Esophagus (tissue), 2 donors: ENCODE data around the gene GLT8D1. TPM values are rescaled to one million over a fixed set of nuclear protein-coding genes. Genes with fewer than 3 reads are reported as not detected.
A peak's percentile ranks its signal among the peaks of the same experiment; 100 is the strongest.

Experiments used
- H3K27ac ChIP-seq, 2 donors: one replicate each; pipeline ENCODE4 v1.5.1; 2013; ENCODE audit warnings: low read depth in 2 of 2, mild to moderate bottlenecking in 2 of 2, inconsistent platforms in 1 of 2, low read length in 1 of 2, moderate library complexity in 1 of 2
- H3K27me3 ChIP-seq, 2 donors: one replicate each; pipeline ENCODE4 v1.6.1; 2013; ENCODE audit warnings: low read length in 2 of 2, control low read depth in 1 of 2, mild to moderate bottlenecking in 1 of 2; ENCODE audit not compliant: insufficient read depth in 2 of 2, control insufficient read depth in 1 of 2
- H3K36me3 ChIP-seq, 2 donors: one replicate each; pipeline ENCODE4 v1.6.1; 2013; ENCODE audit warnings: low read length in 1 of 2; ENCODE audit not compliant: control insufficient read depth in 2 of 2, insufficient read depth in 2 of 2
- H3K4me1 ChIP-seq, 2 donors: one replicate each; pipeline ENCODE4 v1.6.1; 2013; ENCODE audit warnings: low read length in 1 of 2; ENCODE audit not compliant: control insufficient read depth in 2 of 2, insufficient read depth in 2 of 2
- H3K4me3 ChIP-seq, 2 donors: one replicate each; pipeline ENCODE4 v1.5.1; 2013; ENCODE audit warnings: low read length in 2 of 2, mild to moderate bottlenecking in 2 of 2, low read depth in 1 of 2, moderate library complexity in 1 of 2
- H3K9me3 ChIP-seq, 2 donors: one replicate each; pipeline ENCODE4 v1.6.1; 2013; ENCODE audit warnings: mild to moderate bottlenecking in 2 of 2, low read depth in 1 of 2, low read length in 1 of 2, moderate library complexity in 1 of 2; ENCODE audit not compliant: control insufficient read depth in 2 of 2, insufficient read depth in 1 of 2
- WGBS, 2 donors: extraction: QIAGEN DNeasy Blood & Tissue Kit; methylation state at CpG; one replicate each; pipeline ENCODE4 v1.1.7; 2013; 5-methylcytosine and 5-hydroxymethylcytosine counted together
- polyA plus RNA-seq, 2 donors: library from polyadenylated mRNA; stranded (reverse); fragments of 200-250 nt; gene quantifications; one replicate each; pipeline ENCODE4 v1.2.3, GENCODE V29; 2013
- donor health status: healthy with polysubstance abuse.
- donor health status: Bipolar disorder and iron deficiency.

GLT8D1 gene
- polyA plus RNA-seq, 2 donors: 16.7 to 19.8 TPM

GRCh38 chr3:52714335-52715302 is 9.0 kb upstream of the GLT8D1 start:
- Histone ChIP-seq H3K27me3 (no peaks in the 10 kb centered on the region), H3K36me3 (peaks cover 0 to 9% of the 10 kb centered on the region in 2 donors), H3K27ac (no peak overlapping the region), H3K4me1 (no peaks in the 10 kb centered on the region), H3K4me3 (no peak overlapping the region), H3K9me3 (no peaks in the 10 kb centered on the region)
- 55 to 60% methylated on average over 34 to 39 of the region's 39 CpGs for WGBS, 2 donors

GRCh38 chr3:52712291-52713212 is 7.0 kb upstream of the GLT8D1 start:
- peak overlapping the region in 1 of 2 donors; percentile 9 for H3K27ac ChIP-seq
- no peaks in the 10 kb centered on the region for H3K9me3 ChIP-seq
- WGBS, 2 donors: 93 to 96% methylated on average over 17 of the region's 17 CpGs
- peaks cover 0 to 9% of the 10 kb centered on the region in 2 donors for H3K36me3 ChIP-seq
- H3K4me1 ChIP-seq: no peaks in the 10 kb centered on the region
- no peaks in the 10 kb centered on the region for H3K27me3 ChIP-seq
- no peak overlapping the region for H3K4me3 ChIP-seq

DNA sequence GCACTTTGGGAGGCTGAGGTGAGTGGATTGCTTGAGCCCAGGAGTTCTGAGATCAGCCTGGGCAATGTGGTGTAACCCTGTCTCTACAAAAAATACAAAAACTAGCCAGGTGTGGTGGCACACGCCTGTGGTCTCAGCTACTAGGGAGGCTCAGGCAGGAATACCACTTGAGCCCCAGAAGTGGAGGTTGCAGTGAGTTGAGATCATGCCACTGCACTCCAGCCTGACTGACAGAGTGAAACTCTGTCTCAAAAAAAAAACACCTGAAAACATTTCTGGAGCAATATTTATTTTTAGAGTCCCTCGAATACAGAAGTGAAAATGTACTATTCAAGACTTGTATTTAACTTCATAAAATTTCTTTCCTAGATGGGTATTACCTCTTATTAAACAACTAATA is 4.9 kb upstream of the GLT8D1 start:
- Histone ChIP-seq H3K4me3 (no peak overlapping the region), H3K9me3 (no peaks in the 10 kb centered on the region), H3K27me3 (no peaks in the 10 kb centered on the region), H3K4me1 (peaks cover 0 to 2% of the 10 kb centered on the region in 2 donors), H3K27ac (no peak overlapping the region), H3K36me3 (peaks cover 0 to 5% of the 10 kb centered on the region in 2 donors)
- WGBS, 2 donors: 85 to 90% methylated on average over 2 of the region's 2 CpGs

DNA sequence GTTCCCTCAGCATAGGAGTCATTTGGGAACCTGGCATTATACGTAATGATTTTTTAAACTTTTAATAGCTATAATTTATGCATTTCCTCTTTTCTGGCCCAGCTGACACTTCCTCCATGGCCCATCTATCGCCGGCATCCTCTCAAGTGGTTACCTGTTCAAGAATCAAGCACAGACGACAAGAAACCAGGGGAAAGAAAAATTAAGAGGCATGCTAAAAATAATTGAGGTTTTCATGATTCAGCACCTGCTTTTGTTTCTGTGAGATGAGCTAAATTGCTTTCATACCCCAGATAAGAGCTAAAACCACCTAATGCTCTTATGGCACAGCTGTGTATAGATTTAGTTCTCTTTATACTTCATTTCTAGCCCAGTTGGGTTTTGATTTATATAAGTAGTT is 2.0 kb upstream of the GLT8D1 start:
- peaks cover 0 to 7% of the 10 kb centered on the region in 2 donors for H3K4me1 ChIP-seq
- H3K4me3 ChIP-seq: peak overlapping the region in 1 of 2 donors; percentile 94
- no peaks in the 10 kb centered on the region for H3K27me3 ChIP-seq
- no peak overlapping the region for H3K27ac ChIP-seq
- no peaks in the 10 kb centered on the region for H3K9me3 ChIP-seq
- WGBS, 2 donors: 63 to 79% methylated on average over 4 of the region's 4 CpGs
- peaks cover 0 to 2% of the 10 kb centered on the region in 2 donors for H3K36me3 ChIP-seq

GRCh38 chr3:52705438-52705687 is 228 bp downstream of the GLT8D1 start:
- peak overlapping the region; percentile 94 to 100 for H3K4me3 ChIP-seq
- H3K4me1 ChIP-seq: peaks cover 0 to 7% of the 10 kb centered on the region in 2 donors
- WGBS, 2 donors: 0 to 2% methylated on average over 6 to 25 of the region's 25 CpGs
- peak overlapping the region; percentile 94 to 97 for H3K27ac ChIP-seq
- H3K27me3 ChIP-seq: no peaks in the 10 kb centered on the region
- no peaks in the 10 kb centered on the region for H3K36me3 ChIP-seq
- no peaks in the 10 kb centered on the region for H3K9me3 ChIP-seq

GRCh38 chr3:52704611-52705437 is 767 bp downstream of the GLT8D1 start:
- Histone ChIP-seq H3K4me3 (peak overlapping the region; percentile 94 to 100), H3K9me3 (no peaks in the 10 kb centered on the region), H3K36me3 (peaks cover 0 to 2% of the 10 kb centered on the region in 2 donors), H3K27ac (peak overlapping the region; percentile 94 to 97), H3K27me3 (no peaks in the 10 kb centered on the region), H3K4me1 (peaks cover 0 to 7% of the 10 kb centered on the region in 2 donors)
- 2 to 3% methylated on average over 22 of the region's 22 CpGs for WGBS, 2 donors

DNA sequence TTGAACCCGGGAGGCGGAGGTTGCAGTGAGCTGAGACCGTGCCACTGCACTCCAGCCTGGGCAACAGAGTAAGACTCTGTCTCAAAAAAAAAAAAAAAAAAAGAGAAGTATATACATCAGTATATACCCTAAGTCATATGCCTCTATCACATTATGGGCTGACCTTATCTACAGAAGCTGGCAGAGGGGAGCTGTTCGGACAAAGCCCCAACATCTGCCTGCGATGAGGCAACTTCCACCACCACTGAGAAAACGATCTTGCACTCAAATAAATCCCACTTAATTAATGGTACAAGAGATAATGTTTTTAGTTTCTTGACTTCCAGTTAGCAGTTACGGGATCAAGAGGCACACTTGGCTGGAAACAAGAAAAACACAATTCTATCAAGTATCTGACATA is 2.2 kb downstream of the GLT8D1 start:
- H3K4me3 ChIP-seq: no peak overlapping the region
- H3K36me3 ChIP-seq: peaks cover 0 to 3% of the 10 kb centered on the region in 2 donors
- WGBS, 2 donors: 88 to 91% methylated on average over 7 of the region's 7 CpGs
- H3K4me1 ChIP-seq: peaks cover 0 to 7% of the 10 kb centered on the region in 2 donors
- H3K9me3 ChIP-seq: no peaks in the 10 kb centered on the region
- H3K27ac ChIP-seq: no peak overlapping the region
- H3K27me3 ChIP-seq: no peaks in the 10 kb centered on the region

DNA sequence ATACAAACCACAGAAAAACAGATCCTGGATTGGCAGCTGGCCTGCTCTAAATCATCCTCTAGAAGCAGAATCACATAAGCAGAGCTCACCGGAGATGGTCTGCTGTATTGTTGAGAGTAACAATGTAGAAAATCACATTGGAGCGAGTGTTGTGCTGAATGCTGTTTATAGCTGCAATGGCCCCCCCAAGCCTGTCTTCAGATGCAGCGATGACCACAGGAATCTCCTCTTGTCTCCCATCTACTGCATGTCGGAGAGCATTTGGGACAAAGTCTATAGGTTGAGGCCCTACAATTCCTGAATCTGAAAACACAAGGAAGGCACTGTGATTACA is 8.0 kb downstream of the GLT8D1 start:
- no peaks in the 10 kb centered on the region for H3K9me3 ChIP-seq

More for the DNA sequence above, 8.0 kb downstream of the GLT8D1 start:
- Histone ChIP-seq H3K4me1 (no peaks in the 10 kb centered on the region), H3K4me3 (no peak overlapping the region), H3K36me3 (peaks cover 11 to 25% of the 10 kb centered on the region in 2 donors), H3K27me3 (no peaks in the 10 kb centered on the region), H3K27ac (no peak overlapping the region)
- 91 to 92% methylated on average over 4 of the region's 4 CpGs for WGBS, 2 donors
